HG02884 (cell line): ENCODE results near the gene PARP8.
"Not testable (repeated sequence)": the region's sequence is repeated elsewhere in the genome, so short reads cannot be mapped to it uniquely, and the experiment has no call there.

Experiments used
- ATAC-seq: cut with Tn5 transposase; IDR thresholded peaks from one replicate; pipeline ENCODE4 v1.9.1; 2021; ENCODE audit warnings: mild to moderate bottlenecking, moderate library complexity; ENCODE audit not compliant: unreplicated experiment

The PARP8 gene

GRCh38 chr5:50679554-50679953 lies 13.1 kb downstream of the PARP8 start:
- ATAC-seq: not testable (repeated sequence)

GRCh38 chr5:50684721-50685120 lies 18.3 kb downstream of the PARP8 start:
- ATAC-seq: no peak

- ATAC-seq: no peak
Measured at GRCh38 chr5:50687548-50687947, 21.1 kb downstream of the PARP8 start.

- ATAC-seq: no peak
Measured at GRCh38 chr5:50691399-50692016, 25.1 kb downstream of the PARP8 start.

GRCh38 chr5:50694027-50694590 lies 27.7 kb downstream of the PARP8 start:
- no peak for ATAC-seq

GRCh38 chr5:50694626-50695025 lies 28.2 kb downstream of the PARP8 start:
- ATAC-seq: not testable (repeated sequence)

GRCh38 chr5:50697739-50698138 lies 31.3 kb downstream of the PARP8 start:
- ATAC-seq: peak; percentile 80

- ATAC-seq: no peak
Measured at GRCh38 chr5:50699737-50700136, 33.3 kb downstream of the PARP8 start.

- no peak for ATAC-seq
Measured at GRCh38 chr5:50700706-50701105, 34.3 kb downstream of the PARP8 start.

GRCh38 chr5:50702615-50703366 lies 36.4 kb downstream of the PARP8 start:
- ATAC-seq: no peak

GRCh38 chr5:50703367-50703666 lies 36.9 kb downstream of the PARP8 start:
- ATAC-seq: no peak

- no peak for ATAC-seq
Measured at GRCh38 chr5:50704730-50705129, 38.3 kb downstream of the PARP8 start.

GRCh38 chr5:50709471-50709870 lies 43.0 kb downstream of the PARP8 start:
- no peak for ATAC-seq

- peak; percentile 1 for ATAC-seq
Measured at GRCh38 chr5:50710838-50711237, 44.4 kb downstream of the PARP8 start.

GRCh38 chr5:50711280-50711679 lies 44.8 kb downstream of the PARP8 start:
- peak; percentile 96 for ATAC-seq

GRCh38 chr5:50712479-50712878 lies 46.0 kb downstream of the PARP8 start:
- ATAC-seq: no peak

GRCh38 chr5:50715001-50715400 lies 48.6 kb downstream of the PARP8 start:
- no peak for ATAC-seq

GRCh38 chr5:50716134-50716533 lies 49.7 kb downstream of the PARP8 start:
- ATAC-seq: no peak

- no peak for ATAC-seq
Measured at GRCh38 chr5:50717651-50718050, 51.2 kb downstream of the PARP8 start.

- ATAC-seq: no peak
Measured at GRCh38 chr5:50720061-50720710, 53.7 kb downstream of the PARP8 start.

- ATAC-seq: no peak
Measured at GRCh38 chr5:50722223-50722622, 55.8 kb downstream of the PARP8 start.

- no peak for ATAC-seq
Measured at GRCh38 chr5:50724262-50724661, 57.8 kb downstream of the PARP8 start.
